ENCODE results near the gene TUBB1. TPM values are rescaled to one million over a fixed set of nuclear protein-coding genes. Genes with fewer than 3 reads are reported as not detected.
A peak's percentile ranks its signal among the peaks of the same experiment; 100 is the strongest.

The TUBB1 gene
- polyA plus RNA-seq, 1 experiment, result 0.01 TPM

- DNase-seq (ENCODE audit: low read depth), result no peak
- Histone ChIP-seq H3K4me3 (ENCODE audit: low read depth, low read length) (no peak overlapping the region), H3K27me3 (ENCODE audit: control insufficient read depth, insufficient read depth, low read length) (peaks cover 13% of the 10 kb centered on the region), H3K36me3 (ENCODE audit: control insufficient read depth, insufficient read depth, low read length) (no peaks in the 10 kb centered on the region)
- TF ChIP-seq, protein P1, sequence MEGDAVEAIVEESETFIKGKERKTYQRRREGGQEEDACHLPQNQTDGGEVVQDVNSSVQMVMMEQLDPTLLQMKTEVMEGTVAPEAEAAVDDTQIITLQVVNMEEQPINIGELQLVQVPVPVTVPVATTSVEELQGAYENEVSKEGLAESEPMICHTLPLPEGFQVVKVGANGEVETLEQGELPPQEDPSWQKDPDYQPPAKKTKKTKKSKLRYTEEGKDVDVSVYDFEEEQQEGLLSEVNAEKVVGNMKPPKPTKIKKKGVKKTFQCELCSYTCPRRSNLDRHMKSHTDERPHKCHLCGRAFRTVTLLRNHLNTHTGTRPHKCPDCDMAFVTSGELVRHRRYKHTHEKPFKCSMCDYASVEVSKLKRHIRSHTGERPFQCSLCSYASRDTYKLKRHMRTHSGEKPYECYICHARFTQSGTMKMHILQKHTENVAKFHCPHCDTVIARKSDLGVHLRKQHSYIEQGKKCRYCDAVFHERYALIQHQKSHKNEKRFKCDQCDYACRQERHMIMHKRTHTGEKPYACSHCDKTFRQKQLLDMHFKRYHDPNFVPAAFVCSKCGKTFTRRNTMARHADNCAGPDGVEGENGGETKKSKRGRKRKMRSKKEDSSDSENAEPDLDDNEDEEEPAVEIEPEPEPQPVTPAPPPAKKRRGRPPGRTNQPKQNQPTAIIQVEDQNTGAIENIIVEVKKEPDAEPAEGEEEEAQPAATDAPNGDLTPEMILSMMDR (IDR thresholded peaks at IDR 0.05; ENCODE audit: insufficient read depth, low read depth, low read length), result no peak
- ChIA-PET POLR2A (no interaction called here), CTCF (no interaction called here)
Observed at GRCh38 chr20:59047938-59048680, 28.9 kb downstream of the TUBB1 start.

DNA sequence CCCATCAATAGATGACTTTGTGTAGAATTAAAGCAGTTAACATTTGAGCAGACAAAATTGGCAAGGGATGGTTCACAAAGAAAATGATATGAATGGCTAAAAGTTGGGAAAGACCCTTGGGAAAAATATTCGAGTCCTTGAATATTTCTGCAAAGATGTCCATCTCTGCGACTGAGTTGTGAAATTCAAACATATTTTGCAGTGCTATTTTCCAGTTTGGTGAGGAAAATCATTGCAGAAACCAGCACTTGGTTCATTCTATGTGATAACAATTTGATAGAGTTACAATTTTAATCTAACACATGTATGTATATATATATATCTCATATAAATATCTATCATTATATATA lies 29.4 kb downstream of the TUBB1 start:
- H3K4me3 ChIP-seq (ENCODE audit: low read depth, low read length), result no peak overlapping the region
- CTCF ChIA-PET, result interaction anchor here (1.4 kb wide), 1 partner anchor 40 kb away, joined by 4 read pairs; no protein-coding TSS in a partner anchor

DNA sequence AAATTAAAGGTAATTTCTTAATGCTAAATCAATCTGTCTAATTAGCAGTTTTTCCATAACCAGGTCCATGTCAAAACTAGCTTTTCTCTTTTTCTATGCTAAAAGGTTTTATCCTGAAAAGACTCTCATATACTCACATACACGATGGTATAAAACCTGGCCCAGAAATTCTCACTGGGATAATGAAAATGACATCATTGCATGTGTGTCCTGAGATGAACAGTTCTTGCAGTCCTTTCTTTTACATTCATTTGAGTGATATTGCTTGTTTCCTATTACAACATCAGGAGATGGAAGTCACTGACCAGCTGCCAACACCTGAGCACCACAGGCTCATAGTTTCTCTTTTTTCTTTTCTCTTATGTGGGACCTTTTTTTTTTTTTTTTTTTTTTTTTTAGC lies 31.2 kb downstream of the TUBB1 start:
- no peaks in the 10 kb centered on the region for H3K36me3 ChIP-seq (ENCODE audit: control insufficient read depth, insufficient read depth, low read length)
- no peak overlapping the region for H3K4me3 ChIP-seq (ENCODE audit: low read depth, low read length)
- peaks cover 13% of the 10 kb centered on the region for H3K27me3 ChIP-seq (ENCODE audit: control insufficient read depth, insufficient read depth, low read length)
- TF ChIP-seq, protein P1 (IDR thresholded peaks at IDR 0.05; ENCODE audit: insufficient read depth, low read depth, low read length), result no peak
- ChIA-PET POLR2A (no interaction called here), CTCF (interaction anchor here (1.2 kb wide), 1 partner anchor 16 kb away, joined by 5 read pairs; no protein-coding TSS in a partner anchor)
- no peak for DNase-seq (ENCODE audit: low read depth)

More for the DNA sequence above, 29.4 kb downstream of the TUBB1 start:
- POLR2A ChIA-PET, result no interaction called here
- Histone ChIP-seq H3K27me3 (ENCODE audit: control insufficient read depth, insufficient read depth, low read length) (peaks cover 13% of the 10 kb centered on the region), H3K36me3 (ENCODE audit: control insufficient read depth, insufficient read depth, low read length) (no peaks in the 10 kb centered on the region)
- TF ChIP-seq, protein P1 (IDR thresholded peaks at IDR 0.05; ENCODE audit: insufficient read depth, low read depth, low read length), result no peak
- DNase-seq (ENCODE audit: low read depth), result no peak

DNA sequence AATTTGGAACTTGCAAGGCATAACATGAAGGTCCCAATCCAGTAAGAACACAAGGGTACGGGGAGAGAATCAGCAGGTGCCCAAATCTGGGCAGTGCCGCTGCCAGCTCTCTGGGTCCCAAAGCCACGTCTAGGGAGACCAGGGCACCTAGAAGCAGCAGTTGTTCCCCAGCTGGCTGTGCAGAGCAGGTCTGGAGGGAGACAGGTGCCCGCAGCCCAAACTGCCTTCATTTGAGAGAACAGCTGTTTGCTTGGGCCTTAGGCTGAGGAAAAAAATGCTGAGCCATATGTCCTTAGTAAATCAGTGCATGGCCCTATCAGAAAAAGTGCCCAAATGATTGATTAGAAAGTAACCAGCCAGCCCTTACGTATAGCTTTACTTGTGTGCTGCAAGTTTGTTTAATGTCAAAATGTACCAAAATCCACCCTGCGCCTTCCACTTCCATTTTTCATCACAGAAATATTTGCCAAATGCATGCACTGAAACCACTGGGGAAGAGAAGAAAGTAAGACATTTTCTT lies 32.5 kb downstream of the TUBB1 start:
- TF ChIP-seq, protein P1 (IDR thresholded peaks at IDR 0.05; ENCODE audit: insufficient read depth, low read depth, low read length), result no peak
- Histone ChIP-seq H3K4me3 (ENCODE audit: low read depth, low read length) (no peak overlapping the region), H3K27me3 (ENCODE audit: control insufficient read depth, insufficient read depth, low read length) (peaks cover 13% of the 10 kb centered on the region), H3K36me3 (ENCODE audit: control insufficient read depth, insufficient read depth, low read length) (no peaks in the 10 kb centered on the region)
- DNase-seq (ENCODE audit: low read depth), result no peak
- ChIA-PET CTCF (no interaction called here), POLR2A (no interaction called here)

- ChIA-PET POLR2A (no interaction called here), CTCF (interaction anchor here (0.6 kb wide), 1 partner anchor 71 kb away, joined by 3 read pairs; no protein-coding TSS in a partner anchor)
- no peak for DNase-seq (ENCODE audit: low read depth)
- no peak overlapping the region for H3K4me3 ChIP-seq (ENCODE audit: low read depth, low read length)
- peaks cover 9% of the 10 kb centered on the region for H3K27me3 ChIP-seq (ENCODE audit: control insufficient read depth, insufficient read depth, low read length)
- H3K36me3 ChIP-seq (ENCODE audit: control insufficient read depth, insufficient read depth, low read length), result no peaks in the 10 kb centered on the region
- TF ChIP-seq, protein P1 (IDR thresholded peaks at IDR 0.05; ENCODE audit: insufficient read depth, low read depth, low read length), result peak; percentile 42
Observed at GRCh38 chr20:59055302-59055701, 36.1 kb downstream of the TUBB1 start.
